Nephron (organoid): ENCODE results near the gene FAM135A.
"Not testable (repeated sequence)": the region's sequence is repeated elsewhere in the genome, so short reads cannot be mapped to it uniquely, and the experiment has no call there.

Experiments used
- H3K27ac Mint-ChIP-seq, 3 experiments: 2 replicates each; pipeline ENCODE4 v1.8.0; 2020; ENCODE audit warnings: mixed read lengths in 3 of 3, mild to moderate bottlenecking in 2 of 3, moderate library complexity in 1 of 3
- H3K27me3 Mint-ChIP-seq: 2 replicates; pipeline ENCODE4 v1.8.0; 2021; ENCODE audit warnings: low read depth, mild to moderate bottlenecking, moderate library complexity, mixed read lengths
- H3K36me3 Mint-ChIP-seq: 2 replicates; pipeline ENCODE4 v1.8.0; 2020; ENCODE audit warnings: low read depth, mixed read lengths
- H3K4me1 Mint-ChIP-seq: 2 replicates; pipeline ENCODE4 v1.8.0; 2020; ENCODE audit warnings: mixed read lengths
- H3K4me3 Mint-ChIP-seq, 3 experiments: 2 replicates each; pipeline ENCODE4 v1.8.0; 2020; ENCODE audit warnings: mild to moderate bottlenecking in 3 of 3, mixed read lengths in 3 of 3, moderate library complexity in 2 of 3
- H3K9me3 Mint-ChIP-seq: 2 replicates; pipeline ENCODE4 v1.8.0; 2020; ENCODE audit warnings: mixed read lengths
- TF ChIP-seq, protein P1 (sequence below), 3 experiments: fragments of 200-600 bp; sonication (generic); IDR thresholded peaks; one replicate each; pipeline ENCODE4 v1.5.0; 2021; ENCODE audit warnings: antibody characterized with exemption in 3 of 3; ENCODE audit not compliant: unreplicated experiment in 3 of 3

The FAM135A gene

DNA sequence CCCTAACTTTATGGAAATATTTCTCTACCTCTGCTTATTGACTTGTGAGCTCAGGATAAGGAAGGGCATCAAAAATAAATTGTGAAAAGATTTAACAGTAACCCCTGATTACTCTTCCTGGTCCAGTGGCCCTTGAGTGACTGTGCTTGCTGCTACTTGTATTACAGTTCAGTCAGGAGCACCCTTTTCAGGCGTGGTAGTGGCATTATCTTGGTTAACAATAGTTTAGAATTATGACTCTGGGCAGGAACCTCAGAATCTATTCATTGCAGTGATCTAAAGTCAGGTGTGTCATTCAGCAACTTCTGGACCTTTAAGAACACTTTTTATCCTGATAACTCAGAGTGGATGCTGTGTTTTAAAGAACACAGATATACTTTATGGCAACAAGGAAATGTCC lies 43.4 kb downstream of the FAM135A start:
- Mint-ChIP-seq H3K4me3 (no peak overlapping the region), H3K36me3 (peaks cover 47% of the 10 kb centered on the region), H3K27me3 (no peaks in the 10 kb centered on the region), H3K27ac (no peak overlapping the region), H3K4me1 (peaks cover under 1% of the 10 kb centered on the region), H3K9me3 (peaks cover 5% of the 10 kb centered on the region)
- TF ChIP-seq, protein P1, sequence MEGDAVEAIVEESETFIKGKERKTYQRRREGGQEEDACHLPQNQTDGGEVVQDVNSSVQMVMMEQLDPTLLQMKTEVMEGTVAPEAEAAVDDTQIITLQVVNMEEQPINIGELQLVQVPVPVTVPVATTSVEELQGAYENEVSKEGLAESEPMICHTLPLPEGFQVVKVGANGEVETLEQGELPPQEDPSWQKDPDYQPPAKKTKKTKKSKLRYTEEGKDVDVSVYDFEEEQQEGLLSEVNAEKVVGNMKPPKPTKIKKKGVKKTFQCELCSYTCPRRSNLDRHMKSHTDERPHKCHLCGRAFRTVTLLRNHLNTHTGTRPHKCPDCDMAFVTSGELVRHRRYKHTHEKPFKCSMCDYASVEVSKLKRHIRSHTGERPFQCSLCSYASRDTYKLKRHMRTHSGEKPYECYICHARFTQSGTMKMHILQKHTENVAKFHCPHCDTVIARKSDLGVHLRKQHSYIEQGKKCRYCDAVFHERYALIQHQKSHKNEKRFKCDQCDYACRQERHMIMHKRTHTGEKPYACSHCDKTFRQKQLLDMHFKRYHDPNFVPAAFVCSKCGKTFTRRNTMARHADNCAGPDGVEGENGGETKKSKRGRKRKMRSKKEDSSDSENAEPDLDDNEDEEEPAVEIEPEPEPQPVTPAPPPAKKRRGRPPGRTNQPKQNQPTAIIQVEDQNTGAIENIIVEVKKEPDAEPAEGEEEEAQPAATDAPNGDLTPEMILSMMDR (IDR thresholded peaks at IDR 0.05; ENCODE audit: unreplicated experiment in 3 of 3): no peak

DNA sequence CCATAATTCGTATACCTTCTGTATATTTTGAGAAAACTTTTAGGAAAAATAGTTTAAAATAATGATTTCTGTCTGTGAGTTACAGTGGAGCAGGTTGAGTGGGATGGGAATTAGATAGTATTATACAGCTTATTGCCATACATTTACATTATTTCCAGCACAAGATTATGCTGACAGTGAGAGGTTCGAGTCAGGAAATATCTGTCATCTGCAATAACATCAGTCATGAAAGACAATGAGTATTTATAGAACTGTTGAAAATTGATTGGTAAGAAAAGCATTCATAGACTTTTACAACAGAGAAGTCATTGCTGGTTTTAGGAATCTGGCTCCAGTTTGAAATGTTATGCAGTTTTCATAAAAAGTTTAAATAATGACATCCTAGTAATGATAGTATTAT lies 45.9 kb downstream of the FAM135A start:
- Mint-ChIP-seq H3K4me3 (no peak overlapping the region), H3K27ac (no peak overlapping the region), H3K27me3 (no peaks in the 10 kb centered on the region), H3K9me3 (peaks cover 5% of the 10 kb centered on the region), H3K36me3 (peaks cover 37% of the 10 kb centered on the region), H3K4me1 (peaks cover 7% of the 10 kb centered on the region)
- TF ChIP-seq, protein P1 (IDR thresholded peaks at IDR 0.05; ENCODE audit: unreplicated experiment in 3 of 3): no peak

DNA sequence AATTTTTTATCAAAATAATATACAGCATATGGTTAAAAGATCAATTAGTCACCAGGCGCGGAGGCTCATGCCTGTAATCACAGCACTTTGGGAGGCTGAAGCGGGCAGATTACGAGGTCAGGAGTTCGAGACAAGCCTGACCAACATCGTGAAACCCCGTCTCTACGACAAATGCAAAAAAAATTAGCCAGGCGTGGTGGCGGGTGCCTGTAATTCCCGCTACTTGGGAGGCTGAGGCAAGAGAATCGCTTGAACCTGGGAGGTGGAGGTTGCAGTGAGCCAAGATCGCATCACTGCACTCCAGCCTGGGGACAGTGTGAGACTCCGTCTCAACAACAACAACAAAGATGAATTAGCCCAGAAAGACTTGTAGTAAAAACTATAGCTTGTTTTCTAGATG lies 46.4 kb downstream of the FAM135A start:
- not testable (repeated sequence) for H3K27ac Mint-ChIP-seq, H3K27me3 Mint-ChIP-seq, H3K4me1 Mint-ChIP-seq, H3K4me3 Mint-ChIP-seq, H3K9me3 Mint-ChIP-seq
- peaks cover 32% of the 10 kb centered on the region for H3K36me3 Mint-ChIP-seq

DNA sequence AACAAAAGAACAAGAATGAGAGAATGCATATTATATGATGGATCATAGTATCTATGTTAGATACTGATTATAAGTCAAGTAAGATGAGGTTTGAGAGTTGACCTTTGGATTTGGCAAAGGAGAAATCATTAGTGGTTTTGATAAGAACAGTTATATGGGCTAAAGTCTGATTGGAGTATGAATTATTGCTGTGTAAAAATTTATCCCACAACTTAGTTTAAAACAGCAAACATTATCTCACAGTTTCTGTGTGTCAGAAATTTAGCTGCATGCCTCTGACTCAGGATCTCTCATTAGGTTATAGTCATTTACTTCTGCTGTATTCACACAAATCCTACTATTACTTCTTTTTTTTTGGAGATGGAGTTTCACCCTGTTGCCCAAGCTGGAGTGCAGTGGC lies 56.7 kb downstream of the FAM135A start:
- Mint-ChIP-seq H3K36me3 (peaks cover 56% of the 10 kb centered on the region), H3K4me3 (no peak overlapping the region), H3K4me1 (no peaks in the 10 kb centered on the region)

DNA sequence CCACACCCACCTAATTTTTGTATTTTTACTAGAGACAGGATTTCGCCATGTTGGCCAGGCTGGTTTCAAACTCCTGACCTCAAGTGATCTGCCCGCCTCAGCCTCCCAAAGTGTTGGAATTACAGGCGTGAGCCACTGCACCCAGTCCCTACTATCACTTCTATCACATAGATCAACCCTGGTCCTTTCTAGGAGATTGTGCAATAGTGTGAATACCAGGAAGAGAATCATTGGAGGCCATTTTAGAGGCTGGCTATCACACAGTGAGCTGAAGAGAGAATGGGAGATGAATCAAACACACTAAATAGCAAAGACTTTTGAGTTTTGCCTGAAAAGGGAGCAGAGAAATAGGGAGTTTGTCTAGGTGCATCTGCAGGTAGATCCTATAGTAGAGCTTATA lies 57.2 kb downstream of the FAM135A start:
- not testable (repeated sequence) for H3K4me3 Mint-ChIP-seq, H3K27me3 Mint-ChIP-seq, H3K27ac Mint-ChIP-seq, H3K4me1 Mint-ChIP-seq, H3K9me3 Mint-ChIP-seq
- peaks cover 54% of the 10 kb centered on the region for H3K36me3 Mint-ChIP-seq

More for the DNA sequence above, 56.7 kb downstream of the FAM135A start:
- Mint-ChIP-seq H3K9me3 (no peaks in the 10 kb centered on the region), H3K27me3 (no peaks in the 10 kb centered on the region), H3K27ac (no peak overlapping the region)
- TF ChIP-seq, protein P1 (IDR thresholded peaks at IDR 0.05; ENCODE audit: unreplicated experiment in 3 of 3): no peak

DNA sequence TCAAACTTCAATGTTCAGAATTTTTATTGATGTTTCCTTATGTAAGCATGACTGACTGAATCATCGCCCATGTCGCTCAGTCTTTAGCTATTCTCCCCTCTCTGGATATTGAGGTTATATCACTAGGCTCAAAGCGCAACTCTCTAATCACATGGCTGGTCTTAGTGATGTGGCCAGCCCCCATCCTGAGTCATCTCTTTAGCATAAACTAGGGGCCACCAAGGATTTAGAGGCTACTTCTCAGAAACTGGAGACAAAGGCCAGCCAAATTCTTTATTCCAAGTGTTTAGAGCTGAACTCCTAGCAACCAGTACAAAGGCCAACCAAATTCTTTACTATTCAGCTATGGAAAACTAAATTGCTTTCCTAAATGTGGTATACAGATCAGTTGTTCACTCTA lies 61.4 kb downstream of the FAM135A start:
- H3K27me3 Mint-ChIP-seq: no peaks in the 10 kb centered on the region
- H3K27ac Mint-ChIP-seq: peak overlapping the region; percentile 38 to 75 (median 72)
- no peak overlapping the region for H3K4me3 Mint-ChIP-seq
- TF ChIP-seq, protein P1 (IDR thresholded peaks at IDR 0.05; ENCODE audit: unreplicated experiment in 3 of 3): no peak
- H3K36me3 Mint-ChIP-seq: peaks cover 68% of the 10 kb centered on the region
- peaks cover 8% of the 10 kb centered on the region for H3K4me1 Mint-ChIP-seq
- no peaks in the 10 kb centered on the region for H3K9me3 Mint-ChIP-seq

DNA sequence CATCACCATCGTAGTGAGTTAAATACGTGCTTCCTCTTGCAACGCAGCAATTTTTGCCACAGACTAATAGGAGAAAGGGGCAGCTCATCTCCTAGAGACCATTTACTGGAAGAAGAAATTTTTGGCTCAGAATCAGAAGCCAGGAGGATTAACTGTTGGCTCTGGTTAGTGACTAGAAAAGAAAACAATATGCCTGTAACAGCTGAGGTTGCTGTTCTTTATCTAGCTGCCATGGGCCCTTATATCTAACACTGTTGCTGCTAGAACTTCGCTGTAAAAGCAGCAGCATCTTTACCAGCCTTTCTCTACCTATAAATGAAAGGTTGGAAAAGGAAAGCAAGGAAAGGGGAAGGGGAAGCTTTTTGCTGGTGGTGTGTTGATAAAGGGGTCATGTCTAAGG lies 65.9 kb downstream of the FAM135A start:
- Mint-ChIP-seq H3K9me3 (no peaks in the 10 kb centered on the region), H3K27me3 (no peaks in the 10 kb centered on the region), H3K4me1 (peaks cover 16% of the 10 kb centered on the region), H3K27ac (peak overlapping the region; percentile 80 to 90 (median 83)), H3K36me3 (peaks cover 43% of the 10 kb centered on the region), H3K4me3 (no peak overlapping the region)
- TF ChIP-seq, protein P1 (IDR thresholded peaks at IDR 0.05; ENCODE audit: unreplicated experiment in 3 of 3): no peak

DNA sequence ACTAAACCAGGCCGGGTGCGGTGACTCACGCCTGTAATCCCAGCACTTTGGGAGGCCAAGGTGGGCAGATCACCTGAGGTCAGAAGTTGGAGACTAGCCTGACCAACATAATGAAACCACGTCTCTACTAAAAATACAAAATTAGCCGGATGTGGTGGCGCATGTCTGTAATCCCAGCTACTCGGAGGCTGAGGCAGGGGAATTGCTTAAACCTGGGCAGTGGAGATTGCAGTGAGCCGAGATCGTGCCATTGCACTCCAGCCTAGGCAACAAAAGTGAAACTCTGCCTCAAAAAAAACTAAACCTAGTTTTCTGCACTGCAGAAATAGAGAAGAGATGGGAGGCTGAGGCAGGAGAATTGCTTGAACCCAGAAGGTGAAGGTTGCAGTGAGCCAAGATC lies 73.3 kb downstream of the FAM135A start:
- H3K4me1 Mint-ChIP-seq, H3K9me3 Mint-ChIP-seq, H3K4me3 Mint-ChIP-seq, H3K27me3 Mint-ChIP-seq, H3K27ac Mint-ChIP-seq: not testable (repeated sequence)
- H3K36me3 Mint-ChIP-seq: peaks cover 15% of the 10 kb centered on the region
